Liver (tissue), 9 donors: ENCODE measurements around the gene FAM78B. TPM values are rescaled to one million over a fixed set of nuclear protein-coding genes. Genes with fewer than 3 reads are reported as not detected.

Experiments
- DNase-seq: peaks from one replicate; pipeline ENCODE4 v3.0.0-alpha.2; 2017; ENCODE audit warnings: low spot score
- H3K27ac ChIP-seq, 2 donors: one replicate each; pipeline ENCODE4 v1.7.0; 2013; ENCODE audit warnings: inconsistent platforms in 2 of 2, low read length in 2 of 2, control low read depth in 1 of 2, low read depth in 1 of 2, mild to moderate bottlenecking in 1 of 2
- H3K27me3 ChIP-seq, 4 donors: one replicate each; pipeline versions ENCODE4 v1.6.1 to v1.7.0; 2013; ENCODE audit warnings: low read length in 3 of 4, inconsistent platforms in 1 of 4, mild to moderate bottlenecking in 1 of 4, moderate library complexity in 1 of 4; ENCODE audit not compliant: control insufficient read depth in 4 of 4, insufficient read depth in 4 of 4
- H3K36me3 ChIP-seq, 4 donors: one replicate each; pipeline versions ENCODE4 v1.6.1 to v1.7.0; 2013; ENCODE audit warnings: low read length in 3 of 4, mild to moderate bottlenecking in 3 of 4, low read depth in 1 of 4, moderate library complexity in 1 of 4; ENCODE audit not compliant: control insufficient read depth in 4 of 4, insufficient read depth in 3 of 4
- H3K4me1 ChIP-seq, 4 donors: one replicate each; pipeline versions ENCODE4 v1.6.1 to v1.7.0; 2013; ENCODE audit warnings: low read length in 3 of 4, mild to moderate bottlenecking in 3 of 4, moderate library complexity in 1 of 4; ENCODE audit not compliant: control insufficient read depth in 4 of 4, insufficient read depth in 4 of 4
- H3K4me3 ChIP-seq, 3 donors: one replicate each; pipeline versions ENCODE4 v1.6.1 to v1.7.0; 2013; ENCODE audit warnings: low read length in 3 of 3, control low read depth in 1 of 3, low read depth in 1 of 3, mild to moderate bottlenecking in 1 of 3
- H3K9ac ChIP-seq, 2 donors: one replicate each; pipeline ENCODE4 v1.7.0; 2013; ENCODE audit warnings: low read length in 2 of 2, mild to moderate bottlenecking in 2 of 2, moderate library complexity in 2 of 2, control low read depth in 1 of 2, low read depth in 1 of 2
- H3K9me3 ChIP-seq, 4 donors: one replicate each; pipeline versions ENCODE4 v1.6.1 to v1.7.0; 2013; ENCODE audit warnings: low read length in 3 of 4; ENCODE audit not compliant: control insufficient read depth in 4 of 4
- EGR1 ChIP-seq, 2 donors: IDR thresholded peaks; 2 replicates each; pipeline ENCODE4 v1.6.1; 2016 to 2018; ENCODE audit warnings: antibody characterized with exemption in 2 of 2, low read depth in 2 of 2
- FOXA1 ChIP-seq: IDR thresholded peaks from 2 replicates; pipeline ENCODE4 v1.6.1; 2016; ENCODE audit warnings: antibody characterized with exemption
- FOXA2 ChIP-seq: IDR thresholded peaks from 2 replicates; pipeline ENCODE4 v1.6.1; 2016; ENCODE audit warnings: antibody characterized with exemption
- GABPA ChIP-seq, 2 donors: IDR thresholded peaks in 1 of 2; conservative IDR thresholded peaks in 1 of 2; 2 replicates each; pipeline ENCODE4 v1.6.1; 2016; ENCODE audit warnings: antibody characterized with exemption in 2 of 2, mild to moderate bottlenecking in 1 of 2, moderate library complexity in 1 of 2
- JUND ChIP-seq, 2 donors: IDR thresholded peaks; 2 replicates each; pipeline ENCODE4 v1.6.1; 2016; ENCODE audit warnings: antibody characterized with exemption in 2 of 2
- NR2F2 ChIP-seq: IDR thresholded peaks from 2 replicates; pipeline ENCODE4 v1.6.1; 2016; ENCODE audit warnings: antibody characterized with exemption
- REST ChIP-seq: IDR thresholded peaks from 2 replicates; pipeline ENCODE4 v1.6.1; 2016; ENCODE audit warnings: antibody characterized with exemption, mild to moderate bottlenecking
- TAF1 ChIP-seq: conservative IDR thresholded peaks from 2 replicates; pipeline ENCODE4 v1.6.1; 2016; ENCODE audit warnings: antibody characterized with exemption, mild to moderate bottlenecking
- WGBS: extraction: QIAGEN DNeasy Blood & Tissue Kit; methylation state at CpG from one replicate; pipeline ENCODE4 v1.1.7; 2013; 5-methylcytosine and 5-hydroxymethylcytosine counted together
- polyA plus RNA-seq, 2 donors: library from polyadenylated mRNA; stranded (reverse) in 1 of 2; unstranded in 1 of 2; fragments of 200-250 nt in 1 of 2; fragments of >200 nt in 1 of 2; fragmentation: Nextera tagmentation in 1 of 2; extraction: Ambion mirVana in 1 of 2; gene quantifications; one replicate each; pipeline versions ENCODE4 v1.2.1 to v1.2.3, GENCODE V29; 2013 to 2015
- total RNA-seq, 2 donors: library from RNA; depleted of rRNA; stranded (reverse); fragments of >200 nt; gene quantifications; one replicate each; pipeline ENCODE4 v1.2.3, GENCODE V29; 2014
- TF ChIP-seq, protein P1 (sequence below): IDR thresholded peaks from 2 replicates; pipeline ENCODE4 v1.6.1; 2016; ENCODE audit warnings: antibody characterized with exemption
- TF ChIP-seq, protein P2 (sequence below): IDR thresholded peaks from 2 replicates; pipeline ENCODE4 v1.6.1; 2016; ENCODE audit warnings: antibody characterized with exemption
- TF ChIP-seq, protein P3 (sequence below): IDR thresholded peaks from 2 replicates; pipeline ENCODE4 v1.6.1; 2016; ENCODE audit warnings: antibody characterized with exemption
- TF ChIP-seq, protein P4 (sequence below): fragments of 150-350 bp; IDR thresholded peaks from 2 replicates; pipeline ENCODE4 v1.5.1; 2017; ENCODE audit warnings: improper control_type of control experiment, low read depth, low read length; ENCODE audit not compliant: missing input control
- donor health status: healthy.
- donor health status: healthy.
- donor health status: healthy.
- donor health status: healthy.
- donor health status: healthy.

Gene FAM78B
- total and polyA plus RNA-seq, 4 donors = 0.14 to 0.92 (median 0.49) TPM

- DNase-seq = no peak
- no peak overlapping the region for H3K9ac ChIP-seq
- H3K4me1 ChIP-seq = no peaks in the 10 kb centered on the region
- H3K36me3 ChIP-seq = no peaks in the 10 kb centered on the region
- H3K9me3 ChIP-seq = no peaks in the 10 kb centered on the region
- no peaks in the 10 kb centered on the region for H3K27me3 ChIP-seq
- TF ChIP-seq FOXA2 (no peak), TAF1 (no peak), NR2F2 (no peak), GABPA (IDR thresholded peaks at IDR 0.05 in 1 of 2, conservative IDR thresholded peaks at IDR 0.05 in 1 of 2) (no peak), JUND (IDR thresholded peaks at IDR 0.05) (no peak), EGR1 (IDR thresholded peaks at IDR 0.05; ENCODE audit: low read depth in 2 of 2) (no peak), FOXA1 (no peak)
- TF ChIP-seq, protein P1, sequence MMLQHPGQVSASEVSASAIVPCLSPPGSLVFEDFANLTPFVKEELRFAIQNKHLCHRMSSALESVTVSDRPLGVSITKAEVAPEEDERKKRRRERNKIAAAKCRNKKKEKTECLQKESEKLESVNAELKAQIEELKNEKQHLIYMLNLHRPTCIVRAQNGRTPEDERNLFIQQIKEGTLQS = no peak
- TF ChIP-seq, protein P2, sequence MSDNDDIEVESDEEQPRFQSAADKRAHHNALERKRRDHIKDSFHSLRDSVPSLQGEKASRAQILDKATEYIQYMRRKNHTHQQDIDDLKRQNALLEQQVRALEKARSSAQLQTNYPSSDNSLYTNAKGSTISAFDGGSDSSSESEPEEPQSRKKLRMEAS = no peak
- TF ChIP-seq, protein P3, sequence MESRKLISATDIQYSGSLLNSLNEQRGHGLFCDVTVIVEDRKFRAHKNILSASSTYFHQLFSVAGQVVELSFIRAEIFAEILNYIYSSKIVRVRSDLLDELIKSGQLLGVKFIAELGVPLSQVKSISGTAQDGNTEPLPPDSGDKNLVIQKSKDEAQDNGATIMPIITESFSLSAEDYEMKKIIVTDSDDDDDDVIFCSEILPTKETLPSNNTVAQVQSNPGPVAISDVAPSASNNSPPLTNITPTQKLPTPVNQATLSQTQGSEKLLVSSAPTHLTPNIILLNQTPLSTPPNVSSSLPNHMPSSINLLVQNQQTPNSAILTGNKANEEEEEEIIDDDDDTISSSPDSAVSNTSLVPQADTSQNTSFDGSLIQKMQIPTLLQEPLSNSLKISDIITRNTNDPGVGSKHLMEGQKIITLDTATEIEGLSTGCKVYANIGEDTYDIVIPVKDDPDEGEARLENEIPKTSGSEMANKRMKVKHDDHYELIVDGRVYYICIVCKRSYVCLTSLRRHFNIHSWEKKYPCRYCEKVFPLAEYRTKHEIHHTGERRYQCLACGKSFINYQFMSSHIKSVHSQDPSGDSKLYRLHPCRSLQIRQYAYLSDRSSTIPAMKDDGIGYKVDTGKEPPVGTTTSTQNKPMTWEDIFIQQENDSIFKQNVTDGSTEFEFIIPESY = no peak
- H3K27ac ChIP-seq = no peak overlapping the region
- H3K4me3 ChIP-seq = no peak overlapping the region
These were observed 24.8 kb downstream of the FAM78B start for GRCh38 chr1:166141969-166142368.

GRCh38 chr1:166140251-166140650, 26.6 kb downstream of the FAM78B start:
- no peak overlapping the region for H3K4me3 ChIP-seq
- WGBS = 84% methylated on average over 6 of the region's 6 CpGs
- TF ChIP-seq, protein P4, sequence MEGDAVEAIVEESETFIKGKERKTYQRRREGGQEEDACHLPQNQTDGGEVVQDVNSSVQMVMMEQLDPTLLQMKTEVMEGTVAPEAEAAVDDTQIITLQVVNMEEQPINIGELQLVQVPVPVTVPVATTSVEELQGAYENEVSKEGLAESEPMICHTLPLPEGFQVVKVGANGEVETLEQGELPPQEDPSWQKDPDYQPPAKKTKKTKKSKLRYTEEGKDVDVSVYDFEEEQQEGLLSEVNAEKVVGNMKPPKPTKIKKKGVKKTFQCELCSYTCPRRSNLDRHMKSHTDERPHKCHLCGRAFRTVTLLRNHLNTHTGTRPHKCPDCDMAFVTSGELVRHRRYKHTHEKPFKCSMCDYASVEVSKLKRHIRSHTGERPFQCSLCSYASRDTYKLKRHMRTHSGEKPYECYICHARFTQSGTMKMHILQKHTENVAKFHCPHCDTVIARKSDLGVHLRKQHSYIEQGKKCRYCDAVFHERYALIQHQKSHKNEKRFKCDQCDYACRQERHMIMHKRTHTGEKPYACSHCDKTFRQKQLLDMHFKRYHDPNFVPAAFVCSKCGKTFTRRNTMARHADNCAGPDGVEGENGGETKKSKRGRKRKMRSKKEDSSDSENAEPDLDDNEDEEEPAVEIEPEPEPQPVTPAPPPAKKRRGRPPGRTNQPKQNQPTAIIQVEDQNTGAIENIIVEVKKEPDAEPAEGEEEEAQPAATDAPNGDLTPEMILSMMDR = no peak
- TF ChIP-seq REST (no peak), NR2F2 (no peak)
- no peaks in the 10 kb centered on the region for H3K4me1 ChIP-seq
- no peak overlapping the region for H3K9ac ChIP-seq
- DNase-seq = no peak
- H3K27me3 ChIP-seq = no peaks in the 10 kb centered on the region
- H3K36me3 ChIP-seq = no peaks in the 10 kb centered on the region
- H3K27ac ChIP-seq = no peak overlapping the region
- H3K9me3 ChIP-seq = no peaks in the 10 kb centered on the region
